ENCODE results near the gene KLF16.
"Not testable (repeated sequence)": the region's sequence is repeated elsewhere in the genome, so short reads cannot be mapped to it uniquely, and the experiment has no call there.

Gene KLF16

GRCh38 chr19:1863328-1863637 lies at the start of gene KLF16:
Gene KLF16 (minus strand): TSS chr19:1863579. CDS start chr19:1863497, 82 bp downstream.
- no peak for DNase-seq (ENCODE audit: low spot score)

GRCh38 chr19:1912760-1913505 lies 49.6 kb upstream of the KLF16 start:
- no peak for DNase-seq (ENCODE audit: low spot score)

GRCh38 chr19:1911995-1912394 lies 48.6 kb upstream of the KLF16 start:
- no peak for DNase-seq (ENCODE audit: low spot score)

GRCh38 chr19:1911098-1911497 lies 47.7 kb upstream of the KLF16 start:
- DNase-seq (ENCODE audit: low spot score): no peak

GRCh38 chr19:1910177-1910576 lies 46.8 kb upstream of the KLF16 start:
- no peak for DNase-seq (ENCODE audit: low spot score)

- no peak for DNase-seq (ENCODE audit: low spot score)
These were observed 46.3 kb upstream of the KLF16 start for GRCh38 chr19:1909761-1910080.

GRCh38 chr19:1908364-1908678 lies 44.9 kb upstream of the KLF16 start:
- no peak for DNase-seq (ENCODE audit: low spot score)

- DNase-seq (ENCODE audit: low spot score): no peak
These were observed 44.4 kb upstream of the KLF16 start for GRCh38 chr19:1907563-1908363.

- no peak for DNase-seq (ENCODE audit: low spot score)
These were observed 43.7 kb upstream of the KLF16 start for GRCh38 chr19:1906985-1907562.

- DNase-seq (ENCODE audit: low spot score): no peak
These were observed 42.5 kb upstream of the KLF16 start for GRCh38 chr19:1905863-1906375.

- DNase-seq (ENCODE audit: low spot score): peak; percentile 96
These were observed 41.9 kb upstream of the KLF16 start, which contains the start of the genes ADAT3 and SCAMP4 for GRCh38 chr19:1905110-1905862. Gene ADAT3 (plus strand): TSS chr19:1905399. CDS start chr19:1912048, 6,649 bp downstream. Gene SCAMP4 (plus strand): TSS chr19:1905399. CDS start chr19:1915020, 9,621 bp downstream.

- DNase-seq (ENCODE audit: low spot score): no peak
These were observed 41.4 kb upstream of the KLF16 start for GRCh38 chr19:1904860-1905109.

- no peak for DNase-seq (ENCODE audit: low spot score)
These were observed 39.5 kb upstream of the KLF16 start for GRCh38 chr19:1902923-1903322.

GRCh38 chr19:1901940-1902404 lies 38.6 kb upstream of the KLF16 start:
- DNase-seq (ENCODE audit: low spot score): no peak

GRCh38 chr19:1896508-1896907 lies 33.1 kb upstream of the KLF16 start:
- no peak for DNase-seq (ENCODE audit: low spot score)

GRCh38 chr19:1893791-1894190 lies 30.4 kb upstream of the KLF16 start:
- DNase-seq (ENCODE audit: low spot score): no peak

- DNase-seq (ENCODE audit: low spot score): no peak
These were observed 26.5 kb upstream of the KLF16 start for GRCh38 chr19:1889907-1890306.

- no peak for DNase-seq (ENCODE audit: low spot score)
These were observed 25.0 kb upstream of the KLF16 start for GRCh38 chr19:1888385-1888784.

GRCh38 chr19:1886360-1886759 lies 23.0 kb upstream of the KLF16 start:
- not testable (repeated sequence) for DNase-seq (ENCODE audit: low spot score)

- peak; percentile 94 for DNase-seq (ENCODE audit: low spot score)
These were observed 22.2 kb upstream of the KLF16 start, which contains the start of gene ABHD17A for GRCh38 chr19:1885398-1886119. Gene ABHD17A (minus strand): TSS chr19:1885496. CDS start chr19:1881566, 3,930 bp downstream.

- no peak for DNase-seq (ENCODE audit: low spot score)
These were observed 21.4 kb upstream of the KLF16 start for GRCh38 chr19:1884719-1885334.

All from germinal center (tissue), 1 donor.